Osteocyte (in vitro differentiated cells): ENCODE measurements around the gene RPL18. TPM values are rescaled to one million over a fixed set of nuclear protein-coding genes. Genes with fewer than 3 reads are reported as not detected.

Experiments
- DNase-seq: peaks from one replicate; pipeline ENCODE4 v3.0.0; 2021; ENCODE audit warnings: mixed read lengths; ENCODE audit not compliant: unreplicated experiment; ENCODE audit errors: extremely low spot score
- H3K27ac Mint-ChIP-seq: one replicate; pipeline ENCODE4 v1.8.0; 2021; ENCODE audit warnings: mild to moderate bottlenecking, mixed read lengths; ENCODE audit not compliant: unreplicated experiment
- H3K27me3 Mint-ChIP-seq: one replicate; pipeline ENCODE4 v1.8.0; 2021; ENCODE audit warnings: mixed read lengths; ENCODE audit not compliant: unreplicated experiment
- H3K36me3 Mint-ChIP-seq: one replicate; pipeline ENCODE4 v1.8.0; 2021; ENCODE audit warnings: mixed read lengths; ENCODE audit not compliant: unreplicated experiment
- H3K4me1 Mint-ChIP-seq: one replicate; pipeline ENCODE4 v1.8.0; 2021; ENCODE audit warnings: mixed read lengths; ENCODE audit not compliant: unreplicated experiment
- H3K4me3 Mint-ChIP-seq: one replicate; pipeline ENCODE4 v1.8.0; 2021; ENCODE audit warnings: mild to moderate bottlenecking, moderate library complexity, mixed read lengths; ENCODE audit not compliant: unreplicated experiment
- H3K9me3 Mint-ChIP-seq: one replicate; pipeline ENCODE4 v1.8.0; 2021; ENCODE audit warnings: mixed read lengths; ENCODE audit not compliant: unreplicated experiment
- CTCF ChIP-seq: fragments of 200-600 bp; sonication (generic); IDR thresholded peaks from 2 replicates; pipeline ENCODE4 v1.5.0; 2021; ENCODE audit warnings: antibody characterized with exemption, mild to moderate bottlenecking, moderate library complexity
- total RNA-seq: library from RNA; stranded (reverse); gene quantifications from 2 replicates; pipeline ENCODE4 v1.2.1, GENCODE V29; 2021

The RPL18 gene
- total RNA-seq, 1 donor from 2014 or later, result 1,287 TPM

GRCh38 chr19:48618278-48618915, 581 bp downstream of the RPL18 start:
- H3K4me3 Mint-ChIP-seq, result peak overlapping the region; percentile 96
- no peak for TF ChIP-seq CTCF
- no peaks in the 10 kb centered on the region for H3K9me3 Mint-ChIP-seq
- H3K27ac Mint-ChIP-seq, result peak overlapping the region; percentile 97
- H3K36me3 Mint-ChIP-seq, result peaks cover 22% of the 10 kb centered on the region
- no peak for DNase-seq
- no peaks in the 10 kb centered on the region for H3K27me3 Mint-ChIP-seq
- peaks cover 43% of the 10 kb centered on the region for H3K4me1 Mint-ChIP-seq

GRCh38 chr19:48617146-48617937, 1.6 kb downstream of the RPL18 start:
- no peak for TF ChIP-seq CTCF
- H3K27ac Mint-ChIP-seq, result peak overlapping the region; percentile 97
- no peaks in the 10 kb centered on the region for H3K27me3 Mint-ChIP-seq
- H3K4me1 Mint-ChIP-seq, result peaks cover 39% of the 10 kb centered on the region
- peaks cover 20% of the 10 kb centered on the region for H3K36me3 Mint-ChIP-seq
- no peaks in the 10 kb centered on the region for H3K9me3 Mint-ChIP-seq
- peak overlapping the region; percentile 96 for H3K4me3 Mint-ChIP-seq
- no peak for DNase-seq

- Mint-ChIP-seq H3K27ac (no peak overlapping the region), H3K4me1 (peaks cover 36% of the 10 kb centered on the region), H3K36me3 (peaks cover 17% of the 10 kb centered on the region), H3K9me3 (no peaks in the 10 kb centered on the region), H3K4me3 (peak overlapping the region; percentile 96), H3K27me3 (no peaks in the 10 kb centered on the region)
- TF ChIP-seq CTCF, result no peak
- DNase-seq, result no peak
Measured at GRCh38 chr19:48616491-48617056, 2.4 kb downstream of the RPL18 start.

- peaks cover 14% of the 10 kb centered on the region for H3K36me3 Mint-ChIP-seq
- no peak for DNase-seq
- peaks cover 33% of the 10 kb centered on the region for H3K4me1 Mint-ChIP-seq
- peak overlapping the region; percentile 96 for H3K4me3 Mint-ChIP-seq
- H3K27me3 Mint-ChIP-seq, result no peaks in the 10 kb centered on the region
- no peak overlapping the region for H3K27ac Mint-ChIP-seq
- TF ChIP-seq CTCF, result no peak
- no peaks in the 10 kb centered on the region for H3K9me3 Mint-ChIP-seq
Measured at GRCh38 chr19:48616041-48616436, 2.9 kb downstream of the RPL18 start.
